ENCODE results near the gene ADAR. TPM values are rescaled to one million over a fixed set of nuclear protein-coding genes. Genes with fewer than 3 reads are reported as not detected.

Gene ADAR
- total and polyA plus RNA-seq, 3 experiments from 2014 or later: 157 to 223 (median 223) TPM

DNA sequence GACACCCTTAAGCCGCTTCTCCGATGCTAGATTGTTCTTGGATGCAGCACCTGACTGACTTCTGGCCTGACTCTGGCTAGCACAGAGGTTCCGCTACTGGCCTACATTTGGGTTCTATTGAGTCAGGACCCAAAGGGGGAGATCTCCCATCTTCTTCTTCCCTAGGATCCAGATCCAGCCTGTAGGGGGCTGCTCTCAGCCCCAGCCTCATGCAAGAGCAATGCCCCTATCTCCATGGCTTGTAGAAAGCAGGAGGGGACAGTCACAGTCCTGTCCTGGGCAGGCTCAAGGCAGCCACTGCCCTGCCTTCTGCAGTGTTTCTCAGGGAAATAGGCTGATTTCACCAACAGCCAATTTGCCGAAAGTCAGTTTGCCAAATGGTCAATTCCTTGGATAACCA, 6.3 kb upstream of the ADAR start:
- no peaks in the 10 kb centered on the region for H3K9me3 Mint-ChIP-seq
- Histone ChIP-seq H3K27me3 (ENCODE audit: insufficient read depth, low read length, poor library complexity, severe bottlenecking) (no peaks in the 10 kb centered on the region), H3K27ac (ENCODE audit: low read depth, low read length) (no peak overlapping the region), H3K4me1 (ENCODE audit: insufficient read depth, low read length) (peaks cover 26% of the 10 kb centered on the region), H3K4me3 (ENCODE audit: low read length) (no peak overlapping the region), H3K9me3 (ENCODE audit: low read length) (no peaks in the 10 kb centered on the region), H3K36me3 (ENCODE audit: insufficient read depth, low read length) (no peaks in the 10 kb centered on the region)
- no peak for DNase-seq
- no peaks in the 10 kb centered on the region for H3K27me3 Mint-ChIP-seq
- no peak overlapping the region for H3K27ac Mint-ChIP-seq
- H3K36me3 Mint-ChIP-seq: peaks cover 0 to 8% (median 3%) of the 10 kb centered on the region in 3 donors
- POLR2A ChIA-PET: interaction anchor here (0.6 kb wide), 1 partner anchor 13 kb away, joined by 3 read pairs; no protein-coding TSS in a partner anchor
- peak overlapping the region in 1 of 7 donors; percentile 60 for H3K4me3 Mint-ChIP-seq
- CTCF ChIA-PET: no interaction called here
- peaks cover 38 to 61% (median 57%) of the 10 kb centered on the region in 3 donors for H3K4me1 Mint-ChIP-seq

DNA sequence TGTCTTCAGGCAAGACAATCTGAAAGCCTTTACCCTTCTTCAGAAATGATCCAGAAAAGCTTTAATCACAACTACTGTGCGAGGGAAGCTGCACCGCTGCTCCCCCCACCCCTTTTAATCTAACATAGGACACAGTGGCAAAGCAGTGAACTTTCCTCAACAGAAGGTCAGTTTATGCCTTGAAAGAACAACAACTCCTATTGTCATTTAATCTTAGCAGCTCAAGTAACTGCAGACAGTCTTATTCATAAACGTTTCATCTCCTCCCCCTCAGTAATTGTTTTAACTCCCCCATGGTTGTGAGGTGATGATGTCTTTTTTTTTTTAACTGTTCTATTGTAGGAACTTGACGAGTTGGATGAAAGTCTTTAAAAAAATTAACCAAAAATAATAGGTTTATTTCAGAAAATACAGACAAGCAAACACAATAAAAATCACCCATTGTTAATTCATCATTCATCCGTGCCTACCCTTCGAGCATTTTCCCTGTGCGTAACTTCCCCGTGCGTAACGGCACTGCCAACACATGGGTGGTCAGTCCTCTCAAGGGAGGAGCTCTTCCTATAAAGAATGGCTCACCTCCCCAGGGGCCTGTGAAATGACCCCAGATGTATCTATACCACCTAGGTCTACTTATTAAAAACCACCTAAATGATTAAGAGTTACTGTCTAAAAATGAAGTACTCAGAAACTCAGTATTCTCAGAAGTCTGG, 3.3 kb upstream of the ADAR start:
- Histone ChIP-seq H3K4me1 (ENCODE audit: insufficient read depth, low read length) (peaks cover 39% of the 10 kb centered on the region), H3K4me3 (ENCODE audit: low read length) (no peak overlapping the region), H3K36me3 (ENCODE audit: insufficient read depth, low read length) (no peaks in the 10 kb centered on the region), H3K27me3 (ENCODE audit: insufficient read depth, low read length, poor library complexity, severe bottlenecking) (no peaks in the 10 kb centered on the region), H3K9me3 (ENCODE audit: low read length) (no peaks in the 10 kb centered on the region), H3K27ac (ENCODE audit: low read depth, low read length) (no peak overlapping the region)
- Mint-ChIP-seq H3K9me3 (no peaks in the 10 kb centered on the region), H3K4me3 (peak overlapping the region in 3 of 7 donors; percentile 5 to 78 (median 31)), H3K36me3 (peaks cover 0 to 20% (median 0%) of the 10 kb centered on the region in 3 donors), H3K27me3 (no peaks in the 10 kb centered on the region), H3K4me1 (peaks cover 48 to 70% (median 65%) of the 10 kb centered on the region in 3 donors), H3K27ac (peak overlapping the region; percentile 2 to 97 (median 39))
- ChIA-PET POLR2A (interaction anchor here (3.4 kb wide), 1 partner anchor 15 kb away, joined by 26 read pairs; no protein-coding TSS in a partner anchor), CTCF (no interaction called here)
- DNase-seq: no peak

DNA sequence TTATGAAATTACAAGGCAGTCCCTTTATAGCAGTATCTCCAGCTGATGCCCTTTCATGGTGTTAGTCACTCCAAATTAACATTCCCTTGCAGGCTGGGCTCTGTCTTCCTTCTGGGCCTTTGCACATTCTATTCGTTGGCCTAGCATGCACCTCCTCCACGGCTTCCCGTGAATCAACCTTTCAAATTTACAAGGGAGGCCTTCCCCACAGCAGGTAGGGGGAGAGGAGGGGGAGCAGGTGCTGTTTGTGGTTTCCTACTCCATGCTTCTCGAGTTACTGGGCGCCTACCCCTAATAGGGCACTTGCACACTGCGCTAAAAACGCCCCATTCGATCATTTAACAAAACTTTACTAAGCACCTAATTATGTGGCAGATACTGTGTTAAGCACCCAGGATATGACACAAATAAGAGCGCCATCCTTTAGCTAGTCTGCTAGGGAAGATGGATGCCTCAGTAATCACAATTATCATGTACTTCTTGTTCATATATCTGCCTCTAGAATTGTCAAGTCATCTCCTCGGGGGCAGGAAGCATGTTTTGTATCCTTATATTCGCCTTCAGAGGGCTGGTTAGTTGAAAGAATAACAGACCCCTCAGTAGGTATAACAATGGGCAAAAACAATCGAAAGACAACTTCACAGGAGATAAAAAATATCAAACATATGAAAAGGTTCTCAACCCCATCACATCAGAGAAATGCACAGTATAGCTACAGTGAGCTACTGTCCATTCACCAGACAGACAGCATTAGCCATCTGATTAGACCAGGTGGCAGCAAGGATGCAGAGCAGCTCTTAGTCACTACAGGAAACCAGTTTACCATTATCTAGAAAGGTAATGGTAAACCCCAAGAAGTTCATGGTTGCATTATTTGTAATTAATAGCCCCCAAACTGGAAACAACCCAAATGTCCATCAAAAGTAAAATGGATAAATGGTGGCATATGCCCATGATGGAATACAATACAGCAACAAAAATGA, 1.7 kb upstream of the ADAR start:
- Histone ChIP-seq H3K27me3 (ENCODE audit: insufficient read depth, low read length, poor library complexity, severe bottlenecking) (no peaks in the 10 kb centered on the region), H3K36me3 (ENCODE audit: insufficient read depth, low read length) (no peaks in the 10 kb centered on the region), H3K9me3 (ENCODE audit: low read length) (no peaks in the 10 kb centered on the region), H3K4me1 (ENCODE audit: insufficient read depth, low read length) (peaks cover 48% of the 10 kb centered on the region), H3K4me3 (ENCODE audit: low read length) (peak overlapping the region; percentile 98), H3K27ac (ENCODE audit: low read depth, low read length) (peak overlapping the region; percentile 28)
- H3K27me3 Mint-ChIP-seq: no peaks in the 10 kb centered on the region
- H3K4me1 Mint-ChIP-seq: peaks cover 57 to 75% (median 73%) of the 10 kb centered on the region in 3 donors
- peaks cover 0 to 26% (median 5%) of the 10 kb centered on the region in 3 donors for H3K36me3 Mint-ChIP-seq
- POLR2A ChIA-PET: interaction anchor here (0.5 to 3.4 kb wide), 3 partner anchors 17 to 390 kb away, joined by 3 to 26 read pairs (median 8); no protein-coding TSS in a partner anchor
- no peaks in the 10 kb centered on the region for H3K9me3 Mint-ChIP-seq
- peak overlapping the region; percentile 94 to 100 (median 99) for H3K27ac Mint-ChIP-seq
- CTCF ChIA-PET: interaction anchor here (0.7 to 1.6 kb wide), 6 partner anchors 9 to 50 kb away, joined by 3 to 5 read pairs (median 4); no protein-coding TSS in a partner anchor
- DNase-seq: peak; percentile 25 to 66 (median 57)
- H3K4me3 Mint-ChIP-seq: peak overlapping the region; percentile 96 to 100 (median 99)

DNA sequence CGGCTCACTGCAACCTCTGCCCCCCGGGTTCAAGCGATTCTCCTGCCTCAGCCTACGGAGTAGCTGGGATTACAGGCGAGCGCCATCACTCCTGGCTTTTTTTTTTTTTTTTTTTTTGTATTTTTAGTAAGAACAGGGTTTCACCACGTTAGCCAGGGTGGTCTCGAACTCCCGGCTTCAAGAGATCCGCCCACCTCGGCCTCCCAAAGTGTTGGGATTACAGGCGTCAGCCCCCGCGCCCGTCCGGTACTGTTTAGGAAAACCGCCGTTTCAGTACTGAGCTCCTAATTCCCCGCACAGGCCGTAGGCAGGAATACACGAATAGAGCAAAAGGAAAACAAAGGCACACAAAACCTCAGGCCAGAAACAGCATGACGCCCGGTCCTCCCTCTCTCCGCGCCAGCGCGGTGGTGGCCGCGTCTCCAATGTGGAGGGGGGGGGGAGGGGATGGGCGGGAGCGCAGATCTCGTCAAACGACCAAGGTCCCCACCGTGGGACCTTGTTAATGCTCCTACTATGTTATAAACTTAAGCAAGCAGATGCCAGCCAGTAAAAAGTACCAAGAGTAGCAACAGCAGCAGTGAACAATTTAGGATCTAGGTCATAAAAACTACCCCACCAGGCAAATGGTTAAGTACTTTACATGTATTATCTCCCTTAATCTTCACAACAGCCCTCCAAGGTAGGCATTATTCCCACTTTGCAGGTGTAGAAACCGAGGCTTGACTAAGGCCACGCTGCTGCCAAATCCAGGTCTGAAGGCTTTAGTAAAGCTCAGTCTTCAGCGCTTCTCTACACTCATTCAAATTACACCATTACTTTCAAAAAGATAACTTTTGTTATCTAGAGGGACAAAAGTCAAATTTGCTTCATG, 648 bp upstream of the ADAR start:
- Histone ChIP-seq H3K4me1 (ENCODE audit: insufficient read depth, low read length) (peaks cover 54% of the 10 kb centered on the region), H3K9me3 (ENCODE audit: low read length) (no peaks in the 10 kb centered on the region), H3K27me3 (ENCODE audit: insufficient read depth, low read length, poor library complexity, severe bottlenecking) (no peaks in the 10 kb centered on the region), H3K36me3 (ENCODE audit: insufficient read depth, low read length) (no peaks in the 10 kb centered on the region), H3K4me3 (ENCODE audit: low read length) (peak overlapping the region; percentile 98), H3K27ac (ENCODE audit: low read depth, low read length) (peak overlapping the region; percentile 93)
- Mint-ChIP-seq H3K27ac (peak overlapping the region; percentile 94 to 100 (median 99)), H3K9me3 (no peaks in the 10 kb centered on the region), H3K36me3 (peaks cover 0 to 36% (median 5%) of the 10 kb centered on the region in 3 donors), H3K4me3 (peak overlapping the region; percentile 96 to 100 (median 99)), H3K4me1 (peaks cover 62 to 80% (median 76%) of the 10 kb centered on the region in 3 donors), H3K27me3 (no peaks in the 10 kb centered on the region)
- peak; percentile 22 to 59 (median 41) for DNase-seq
- POLR2A ChIA-PET: interaction anchor here (0.5 to 3.4 kb wide), 6 partner anchors 14 to 1449 kb away, joined by 3 to 26 read pairs (median 8); no protein-coding TSS in a partner anchor
- CTCF ChIA-PET: interaction anchor here (0.6 to 1.6 kb wide), 9 partner anchors 10 to 347 kb away, joined by 3 to 5 read pairs (median 3); no protein-coding TSS in a partner anchor

DNA sequence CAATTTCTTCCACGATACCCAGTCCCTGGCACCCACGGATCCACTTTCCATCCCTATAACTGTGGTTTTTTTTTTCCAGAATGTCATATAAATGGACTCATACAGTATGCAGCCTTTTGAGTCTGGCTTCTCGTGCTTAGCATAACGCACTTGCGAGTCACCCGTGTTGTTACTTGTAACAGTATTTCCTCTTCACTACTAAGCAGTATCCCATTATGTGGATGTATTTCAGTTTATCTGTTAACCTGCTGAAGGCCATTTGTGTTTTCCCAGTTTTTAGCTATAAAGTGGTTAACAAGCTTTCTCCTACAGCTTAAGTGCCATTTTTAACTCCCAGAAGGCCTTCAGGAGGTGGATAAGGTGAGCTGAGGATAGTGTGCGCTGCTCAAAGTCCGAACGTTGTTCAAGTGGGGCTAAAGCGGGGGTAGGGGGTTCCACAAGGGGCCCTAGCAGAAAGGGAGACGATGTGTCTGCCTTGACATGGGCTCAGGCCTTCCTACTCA, 829 bp downstream of the ADAR start:
- Mint-ChIP-seq H3K4me3 (peak overlapping the region; percentile 96 to 100 (median 99)), H3K27ac (peak overlapping the region; percentile 97 to 100 (median 99)), H3K9me3 (no peaks in the 10 kb centered on the region), H3K27me3 (no peaks in the 10 kb centered on the region), H3K4me1 (peaks cover 73 to 93% (median 91%) of the 10 kb centered on the region in 3 donors), H3K36me3 (peaks cover 0 to 48% (median 5%) of the 10 kb centered on the region in 3 donors)
- no peak for DNase-seq
- peak overlapping the region; percentile 93 for H3K27ac ChIP-seq (ENCODE audit: low read depth, low read length)
- peaks cover 67% of the 10 kb centered on the region for H3K4me1 ChIP-seq (ENCODE audit: insufficient read depth, low read length)
- ChIA-PET CTCF (interaction anchor here (1.0 to 1.1 kb wide), 2 partner anchors 8 to 336 kb away, joined by 3 read pairs; no protein-coding TSS in a partner anchor), POLR2A (no interaction called here)
- H3K4me3 ChIP-seq (ENCODE audit: low read length): peak overlapping the region; percentile 98
- H3K36me3 ChIP-seq (ENCODE audit: insufficient read depth, low read length): peaks cover 9% of the 10 kb centered on the region
- H3K27me3 ChIP-seq (ENCODE audit: insufficient read depth, low read length, poor library complexity, severe bottlenecking): no peaks in the 10 kb centered on the region
- no peaks in the 10 kb centered on the region for H3K9me3 ChIP-seq (ENCODE audit: low read length)

DNA sequence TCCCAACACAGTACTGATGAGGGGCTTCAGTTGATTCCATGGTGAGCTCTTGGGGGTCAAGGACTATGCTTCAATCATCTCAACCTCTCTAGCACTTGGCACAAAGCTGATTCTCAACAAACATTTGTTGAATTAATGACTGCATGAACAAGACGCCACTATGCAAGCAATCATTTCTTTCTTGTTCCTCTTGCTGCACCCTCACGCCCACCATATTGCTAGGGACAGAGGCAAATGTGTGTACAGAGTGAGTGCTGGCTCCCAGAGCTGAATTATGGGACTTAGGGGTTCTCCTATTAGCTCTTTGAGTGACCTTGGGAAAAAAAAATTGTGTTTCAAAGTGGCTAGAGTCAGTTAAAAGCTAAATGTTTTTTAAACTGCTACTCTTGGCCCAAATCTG, 2.5 kb downstream of the ADAR start:
- Mint-ChIP-seq H3K36me3 (peaks cover 0 to 64% (median 11%) of the 10 kb centered on the region in 3 donors), H3K4me3 (peak overlapping the region; percentile 9 to 70 (median 57)), H3K9me3 (no peaks in the 10 kb centered on the region), H3K27me3 (no peaks in the 10 kb centered on the region), H3K4me1 (peaks cover 81 to 95% (median 92%) of the 10 kb centered on the region in 3 donors), H3K27ac (peak overlapping the region; percentile 61 to 97 (median 82))
- CTCF ChIA-PET: interaction anchor here (1.2 to 1.4 kb wide), 5 partner anchors 11 to 59 kb away, joined by 3 to 4 read pairs (median 3); no protein-coding TSS in a partner anchor
- DNase-seq: no peak
- Histone ChIP-seq H3K36me3 (ENCODE audit: insufficient read depth, low read length) (peaks cover 25% of the 10 kb centered on the region), H3K9me3 (ENCODE audit: low read length) (no peaks in the 10 kb centered on the region), H3K4me3 (ENCODE audit: low read length) (no peak overlapping the region), H3K4me1 (ENCODE audit: insufficient read depth, low read length) (peaks cover 79% of the 10 kb centered on the region), H3K27ac (ENCODE audit: low read depth, low read length) (no peak overlapping the region), H3K27me3 (ENCODE audit: insufficient read depth, low read length, poor library complexity, severe bottlenecking) (no peaks in the 10 kb centered on the region)
- POLR2A ChIA-PET: interaction anchor here (0.7 kb wide), 1 partner anchor 77 kb away, joined by 3 read pairs; no protein-coding TSS in a partner anchor
